A549 treated with AZD9567 at 1 μM for 4 hours (cell line): ENCODE data around the gene C1orf115. TPM values are rescaled to one million over a fixed set of nuclear protein-coding genes. Genes with fewer than 3 reads are reported as not detected.

Experiments
- total RNA-seq: library from RNA; stranded (reverse); fragments of 200-300 nt; extraction: Qiagen RNA extraction; gene quantifications from 5 replicates; pipeline ENCODE4 v1.2.3, GENCODE V29; 2022; ENCODE audit not compliant: insufficient read depth

Gene C1orf115
- 4.3 to 5.7 TPM (median 5.3 TPM) in 5 replicates for total RNA-seq

GRCh38 chr1:220690140-220691052, at the start of gene C1orf115:
Gene C1orf115 (plus strand): TSS chr1:220690363. CDS start chr1:220690403, 40 bp downstream.

GRCh38 chr1:220748089-220748934, 58.1 kb downstream of the C1orf115 start, which contains the start of gene MTARC2:
Gene MTARC2 (plus strand): TSS chr1:220748322. CDS start chr1:220748532, 210 bp downstream.

Other genes starting within 250 kb of the C1orf115 start
- 0.07 to 0.38 TPM (median 0.15 TPM) in 4 of 5 replicates, not detected in the other for gene MARK1, start 162.2 kb upstream of the C1orf115 start, total RNA-seq
- 11.1 to 23.5 TPM (median 12.3 TPM) in 5 replicates for gene MTARC2, start 58.0 kb downstream of the C1orf115 start, total RNA-seq
- gene MTARC1, start 96.5 kb downstream of the C1orf115 start, total RNA-seq, result 7.6 to 12.2 TPM (median 9.1 TPM) in 5 replicates
- 1.5 to 3.7 TPM (median 3.3 TPM) in 5 replicates for gene HLX, start 189.1 kb downstream of the C1orf115 start, total RNA-seq